Upper lobe of left lung (tissue), 4 donors: Measurements from ENCODE around the gene OTOG.

ENCODE experiments used
- POLR2A ChIP-seq, 4 donors: fragments of 450-650 bp; IDR thresholded peaks; one replicate each; pipeline ENCODE4 v1.5.1; 2016 to 2017; ENCODE audit warnings: antibody characterized with exemption in 4 of 4, mild to moderate bottlenecking in 2 of 4
- POLR2AphosphoS5 ChIP-seq, 2 donors: sonication (generic); formaldehyde crosslinking; IDR thresholded peaks; one replicate each; pipeline ENCODE4 v1.5.1; 2017; ENCODE audit warnings: antibody characterized with exemption in 2 of 2
- TF ChIP-seq, protein P1 (sequence below), 6 experiments: fragments of 450-650 bp in 4 of 6; fragments of 200-600 bp in 2 of 6; sonication (generic) in 2 of 6; IDR thresholded peaks; one replicate each; pipeline ENCODE4 v1.5.1; 2016 to 2019; ENCODE audit warnings: antibody characterized with exemption in 6 of 6

DNA sequence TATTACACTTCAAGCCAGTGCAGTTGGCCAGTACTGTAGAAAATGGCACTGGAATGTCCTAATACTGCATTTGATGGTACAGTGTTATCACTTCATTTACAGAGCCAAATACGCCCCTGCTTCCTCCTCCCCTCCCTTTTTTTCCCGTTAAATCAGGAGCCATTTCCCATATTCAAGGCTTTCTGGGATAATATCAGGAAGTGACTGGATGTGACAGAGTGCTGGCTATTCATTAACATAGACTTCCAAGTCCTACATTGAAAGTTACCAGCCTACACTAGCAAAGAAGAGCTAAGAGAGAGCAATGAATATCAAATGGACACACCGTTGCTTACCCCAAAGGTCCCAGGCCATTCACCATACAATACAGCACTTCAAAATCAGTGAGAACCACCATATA, 38.3 kb upstream of the OTOG start:
- TF ChIP-seq, protein P1, sequence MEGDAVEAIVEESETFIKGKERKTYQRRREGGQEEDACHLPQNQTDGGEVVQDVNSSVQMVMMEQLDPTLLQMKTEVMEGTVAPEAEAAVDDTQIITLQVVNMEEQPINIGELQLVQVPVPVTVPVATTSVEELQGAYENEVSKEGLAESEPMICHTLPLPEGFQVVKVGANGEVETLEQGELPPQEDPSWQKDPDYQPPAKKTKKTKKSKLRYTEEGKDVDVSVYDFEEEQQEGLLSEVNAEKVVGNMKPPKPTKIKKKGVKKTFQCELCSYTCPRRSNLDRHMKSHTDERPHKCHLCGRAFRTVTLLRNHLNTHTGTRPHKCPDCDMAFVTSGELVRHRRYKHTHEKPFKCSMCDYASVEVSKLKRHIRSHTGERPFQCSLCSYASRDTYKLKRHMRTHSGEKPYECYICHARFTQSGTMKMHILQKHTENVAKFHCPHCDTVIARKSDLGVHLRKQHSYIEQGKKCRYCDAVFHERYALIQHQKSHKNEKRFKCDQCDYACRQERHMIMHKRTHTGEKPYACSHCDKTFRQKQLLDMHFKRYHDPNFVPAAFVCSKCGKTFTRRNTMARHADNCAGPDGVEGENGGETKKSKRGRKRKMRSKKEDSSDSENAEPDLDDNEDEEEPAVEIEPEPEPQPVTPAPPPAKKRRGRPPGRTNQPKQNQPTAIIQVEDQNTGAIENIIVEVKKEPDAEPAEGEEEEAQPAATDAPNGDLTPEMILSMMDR (IDR thresholded peaks at IDR 0.05), result no peak
- TF ChIP-seq POLR2AphosphoS5 (IDR thresholded peaks at IDR 0.05), result no peak
- no peak for TF ChIP-seq POLR2A (IDR thresholded peaks at IDR 0.05)
